ENCODE measurements around the gene CYP4B1.
"Not testable (repeated sequence)": the region's sequence is repeated elsewhere in the genome, so short reads cannot be mapped to it uniquely, and the experiment has no call there.

Gene CYP4B1

DNA sequence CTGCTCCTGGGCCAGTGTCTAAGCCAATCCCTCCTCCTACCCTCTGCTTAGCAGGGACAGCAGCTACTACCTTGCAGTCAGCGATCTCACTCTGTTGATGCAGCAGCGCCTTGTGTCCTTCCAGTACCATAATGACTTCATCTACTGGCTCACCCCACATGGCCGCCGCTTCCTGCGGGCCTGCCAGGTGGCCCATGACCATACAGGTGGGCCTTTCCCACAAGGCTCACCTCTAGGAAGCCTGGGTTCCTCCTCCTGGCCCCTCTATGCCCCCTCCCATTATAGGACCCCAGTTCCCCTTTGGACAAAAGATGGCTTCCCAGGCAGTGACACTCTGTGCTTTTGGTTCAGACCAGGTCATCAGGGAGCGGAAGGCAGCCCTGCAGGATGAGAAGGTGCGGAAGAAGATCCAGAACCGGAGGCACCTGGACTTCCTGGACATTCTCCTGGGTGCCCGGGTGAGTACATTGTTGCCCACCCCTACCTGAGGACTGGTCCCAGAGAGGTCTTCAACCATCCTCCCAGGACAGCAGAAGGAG, 15.1 kb downstream of the CYP4B1 start:
- WGBS (ENCODE audit: insufficient coverage, insufficient read length): no CpG with 5 or more reads among the region's 9 CpGs
- DNase-seq (ENCODE audit: low read depth, low spot score): no peak

DNA sequence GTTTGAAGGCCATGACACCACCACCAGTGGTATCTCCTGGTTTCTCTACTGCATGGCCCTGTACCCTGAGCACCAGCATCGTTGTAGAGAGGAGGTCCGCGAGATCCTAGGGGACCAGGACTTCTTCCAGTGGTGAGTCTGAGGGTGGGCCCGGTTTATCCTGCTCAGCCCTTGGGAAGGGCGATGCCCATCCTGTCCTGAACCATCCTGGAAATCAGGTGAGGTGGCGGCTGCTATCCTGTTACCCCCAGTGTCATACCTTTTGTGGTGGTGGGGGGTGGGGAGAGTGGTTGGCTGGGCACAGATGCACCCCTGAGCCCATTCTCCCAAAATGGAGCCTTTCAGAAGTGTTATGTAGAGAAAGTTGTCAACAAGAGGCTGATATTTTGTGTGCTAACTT, 16.3 kb downstream of the CYP4B1 start:
- Histone ChIP-seq H3K36me3 (ENCODE audit: control insufficient read depth, insufficient read depth, low read length) (no peaks in the 10 kb centered on the region), H3K27ac (ENCODE audit: low read length) (no peak overlapping the region), H3K4me1 (ENCODE audit: control insufficient read depth, insufficient read depth, low read length) (no peaks in the 10 kb centered on the region), H3K27me3 (ENCODE audit: control insufficient read depth, insufficient read depth, low read length) (no peaks in the 10 kb centered on the region), H3K4me3 (ENCODE audit: low read length) (no peak overlapping the region), H3K9me3 (ENCODE audit: control insufficient read depth, insufficient read depth, low read length) (no peaks in the 10 kb centered on the region)
- DNase-seq (ENCODE audit: low read depth, low spot score): no peak
- WGBS (ENCODE audit: insufficient coverage, insufficient read length): no CpG with 5 or more reads among the region's 6 CpGs

More for the DNA sequence above, 15.1 kb downstream of the CYP4B1 start:
- H3K27me3 ChIP-seq (ENCODE audit: control insufficient read depth, insufficient read depth, low read length): no peaks in the 10 kb centered on the region
- H3K4me1 ChIP-seq (ENCODE audit: control insufficient read depth, insufficient read depth, low read length): no peaks in the 10 kb centered on the region
- H3K27ac ChIP-seq (ENCODE audit: low read length): no peak overlapping the region
- H3K9me3 ChIP-seq (ENCODE audit: control insufficient read depth, insufficient read depth, low read length): no peaks in the 10 kb centered on the region
- no peak overlapping the region for H3K4me3 ChIP-seq (ENCODE audit: low read length)
- no peaks in the 10 kb centered on the region for H3K36me3 ChIP-seq (ENCODE audit: control insufficient read depth, insufficient read depth, low read length)

GRCh38 chr1:46816930-46817329, 18.1 kb downstream of the CYP4B1 start:
- no peaks in the 10 kb centered on the region for H3K36me3 ChIP-seq (ENCODE audit: control insufficient read depth, insufficient read depth, low read length)
- no peak for DNase-seq (ENCODE audit: low read depth, low spot score)
- no peak overlapping the region for H3K4me3 ChIP-seq (ENCODE audit: low read length)
- no peaks in the 10 kb centered on the region for H3K4me1 ChIP-seq (ENCODE audit: control insufficient read depth, insufficient read depth, low read length)
- no peaks in the 10 kb centered on the region for H3K9me3 ChIP-seq (ENCODE audit: control insufficient read depth, insufficient read depth, low read length)
- WGBS (ENCODE audit: insufficient coverage, insufficient read length): no CpG with 5 or more reads among the region's 5 CpGs
- no peaks in the 10 kb centered on the region for H3K27me3 ChIP-seq (ENCODE audit: control insufficient read depth, insufficient read depth, low read length)
- H3K27ac ChIP-seq (ENCODE audit: low read length): no peak overlapping the region

GRCh38 chr1:46817814-46818213, 19.0 kb downstream of the CYP4B1 start:
- H3K36me3 ChIP-seq (ENCODE audit: control insufficient read depth, insufficient read depth, low read length): no peaks in the 10 kb centered on the region
- H3K4me1 ChIP-seq (ENCODE audit: control insufficient read depth, insufficient read depth, low read length): peaks cover 3% of the 10 kb centered on the region; the same call in 1 of the 2 replicates
- H3K27me3 ChIP-seq (ENCODE audit: control insufficient read depth, insufficient read depth, low read length): no peaks in the 10 kb centered on the region
- WGBS (ENCODE audit: insufficient coverage, insufficient read length): no CpG with 5 or more reads among the region's 6 CpGs
- no peak overlapping the region for H3K27ac ChIP-seq (ENCODE audit: low read length)
- no peak overlapping the region for H3K4me3 ChIP-seq (ENCODE audit: low read length)
- H3K9me3 ChIP-seq (ENCODE audit: control insufficient read depth, insufficient read depth, low read length): no peaks in the 10 kb centered on the region
- DNase-seq (ENCODE audit: low read depth, low spot score): no peak

DNA sequence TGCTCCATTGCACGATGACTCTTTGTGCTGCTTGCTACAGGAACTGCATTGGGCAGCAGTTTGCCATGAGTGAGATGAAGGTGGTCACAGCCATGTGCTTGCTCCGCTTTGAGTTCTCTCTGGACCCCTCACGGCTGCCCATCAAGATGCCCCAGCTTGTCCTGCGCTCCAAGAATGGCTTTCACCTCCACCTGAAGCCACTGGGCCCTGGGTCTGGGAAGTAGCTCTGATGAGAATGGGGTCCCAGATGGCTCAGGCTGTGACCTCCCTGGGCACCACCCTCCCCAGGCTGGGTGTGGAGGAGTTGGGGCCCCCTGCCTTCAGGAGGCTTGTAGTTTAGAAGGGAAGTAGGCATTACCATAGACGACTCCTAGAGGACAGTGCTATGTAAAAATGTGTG, 19.7 kb downstream of the CYP4B1 start:
- WGBS (ENCODE audit: insufficient coverage, insufficient read length): no CpG with 5 or more reads among the region's 5 CpGs
- no peak overlapping the region for H3K4me3 ChIP-seq (ENCODE audit: low read length)
- no peak overlapping the region for H3K27ac ChIP-seq (ENCODE audit: low read length)
- H3K9me3 ChIP-seq (ENCODE audit: control insufficient read depth, insufficient read depth, low read length): no peaks in the 10 kb centered on the region
- H3K4me1 ChIP-seq (ENCODE audit: control insufficient read depth, insufficient read depth, low read length): peaks cover 3% of the 10 kb centered on the region; the same call in 1 of the 2 replicates
- H3K36me3 ChIP-seq (ENCODE audit: control insufficient read depth, insufficient read depth, low read length): no peaks in the 10 kb centered on the region
- no peak for DNase-seq (ENCODE audit: low read depth, low spot score)
- no peaks in the 10 kb centered on the region for H3K27me3 ChIP-seq (ENCODE audit: control insufficient read depth, insufficient read depth, low read length)

DNA sequence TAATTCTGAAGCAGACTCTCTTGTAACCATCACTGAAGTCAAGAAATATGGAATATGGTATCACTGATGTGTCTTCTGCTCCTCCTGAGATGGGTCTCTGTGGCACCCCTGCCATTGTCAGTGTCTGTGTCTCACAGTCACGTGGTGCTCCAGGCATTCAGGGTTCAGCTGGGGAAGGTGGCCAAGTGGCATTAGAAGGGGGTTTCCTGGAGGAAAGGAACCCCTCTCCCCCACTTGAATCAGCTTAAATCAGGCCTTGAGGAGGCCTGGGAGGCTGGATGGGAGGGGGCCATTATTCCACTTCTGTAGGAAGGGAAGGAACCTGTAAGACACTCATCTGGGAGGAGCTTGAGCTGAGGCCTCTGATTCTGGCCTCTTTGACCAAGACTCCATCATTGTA, 20.5 kb downstream of the CYP4B1 start:
- Histone ChIP-seq H3K4me1 (ENCODE audit: control insufficient read depth, insufficient read depth, low read length) (peaks cover 3% of the 10 kb centered on the region; the same call in 1 of the 2 replicates), H3K4me3 (ENCODE audit: low read length) (no peak overlapping the region), H3K27ac (ENCODE audit: low read length) (no peak overlapping the region), H3K36me3 (ENCODE audit: control insufficient read depth, insufficient read depth, low read length) (no peaks in the 10 kb centered on the region), H3K9me3 (ENCODE audit: control insufficient read depth, insufficient read depth, low read length) (no peaks in the 10 kb centered on the region), H3K27me3 (ENCODE audit: control insufficient read depth, insufficient read depth, low read length) (no peaks in the 10 kb centered on the region)
- DNase-seq (ENCODE audit: low read depth, low spot score): no peak
- WGBS (ENCODE audit: insufficient coverage, insufficient read length): no CpG with 5 or more reads among the region's 1 CpG

DNA sequence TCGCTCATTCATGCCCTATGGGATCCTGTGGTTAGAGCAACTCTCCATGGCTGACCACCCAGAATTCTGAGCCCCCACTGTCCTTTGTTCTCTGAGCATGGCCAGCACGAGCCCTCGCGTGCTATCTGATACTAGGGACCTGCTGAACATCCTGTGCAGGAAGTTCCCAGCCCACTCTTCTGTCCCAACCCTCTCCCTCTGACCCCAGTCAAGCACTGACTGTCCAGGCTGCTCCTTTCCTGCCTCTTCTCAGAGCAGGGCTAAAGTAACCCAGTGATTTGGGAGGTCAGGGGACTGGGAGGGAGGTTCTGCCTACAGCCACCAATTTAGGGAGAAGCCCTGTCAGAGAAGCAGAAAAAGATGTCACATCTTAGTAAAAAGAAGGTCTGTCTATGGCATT, 21.2 kb downstream of the CYP4B1 start:
- H3K27me3 ChIP-seq (ENCODE audit: control insufficient read depth, insufficient read depth, low read length): no peaks in the 10 kb centered on the region
- peaks cover 3% of the 10 kb centered on the region; the same call in 1 of the 2 replicates for H3K4me1 ChIP-seq (ENCODE audit: control insufficient read depth, insufficient read depth, low read length)
- H3K9me3 ChIP-seq (ENCODE audit: control insufficient read depth, insufficient read depth, low read length): no peaks in the 10 kb centered on the region
- no peak overlapping the region for H3K27ac ChIP-seq (ENCODE audit: low read length)
- H3K4me3 ChIP-seq (ENCODE audit: low read length): no peak overlapping the region
- H3K36me3 ChIP-seq (ENCODE audit: control insufficient read depth, insufficient read depth, low read length): no peaks in the 10 kb centered on the region
- DNase-seq (ENCODE audit: low read depth, low spot score): no peak
- WGBS (ENCODE audit: insufficient coverage, insufficient read length): no CpG with 5 or more reads among the region's 4 CpGs

DNA sequence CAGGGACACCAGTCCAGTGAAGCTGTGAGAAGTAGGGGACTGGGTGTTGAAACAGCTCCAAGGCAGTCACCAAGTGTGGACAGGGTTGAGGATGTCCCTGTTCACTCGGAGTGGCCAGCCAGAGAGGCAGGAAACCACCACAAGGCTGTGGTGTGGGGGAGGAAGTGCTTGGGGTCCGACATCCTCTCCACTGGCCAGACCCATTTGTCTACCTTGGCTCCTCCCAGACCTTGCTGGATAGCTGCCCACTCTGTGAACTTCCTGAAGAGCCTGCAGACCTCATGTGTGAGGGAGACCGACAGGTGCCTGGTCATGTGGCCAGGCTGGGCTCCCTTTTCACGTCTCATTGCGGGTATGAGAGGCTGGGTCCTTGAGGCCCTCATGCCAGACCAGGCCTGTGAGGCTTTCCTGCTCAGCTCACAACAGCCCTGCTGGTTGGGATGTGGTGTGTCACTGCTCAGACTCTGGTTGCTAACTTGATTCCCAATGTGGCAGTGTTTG, 21.8 kb downstream of the CYP4B1 start:
- WGBS (ENCODE audit: insufficient coverage, insufficient read length): no CpG with 5 or more reads among the region's 5 CpGs
- Histone ChIP-seq H3K36me3 (ENCODE audit: control insufficient read depth, insufficient read depth, low read length) (no peaks in the 10 kb centered on the region), H3K27ac (ENCODE audit: low read length) (no peak overlapping the region), H3K4me1 (ENCODE audit: control insufficient read depth, insufficient read depth, low read length) (peaks cover 3% of the 10 kb centered on the region; the same call in 1 of the 2 replicates), H3K27me3 (ENCODE audit: control insufficient read depth, insufficient read depth, low read length) (no peaks in the 10 kb centered on the region), H3K9me3 (ENCODE audit: control insufficient read depth, insufficient read depth, low read length) (no peaks in the 10 kb centered on the region), H3K4me3 (ENCODE audit: low read length) (no peak overlapping the region)
- DNase-seq (ENCODE audit: low read depth, low spot score): no peak

- Histone ChIP-seq H3K27ac (ENCODE audit: low read length) (no peak overlapping the region), H3K4me3 (ENCODE audit: low read length) (no peak overlapping the region), H3K27me3 (ENCODE audit: control insufficient read depth, insufficient read depth, low read length) (no peaks in the 10 kb centered on the region), H3K4me1 (ENCODE audit: control insufficient read depth, insufficient read depth, low read length) (peaks cover 3% of the 10 kb centered on the region; the same call in 1 of the 2 replicates), H3K9me3 (ENCODE audit: control insufficient read depth, insufficient read depth, low read length) (no peaks in the 10 kb centered on the region), H3K36me3 (ENCODE audit: control insufficient read depth, insufficient read depth, low read length) (no peaks in the 10 kb centered on the region)
- no peak for DNase-seq (ENCODE audit: low read depth, low spot score)
- WGBS (ENCODE audit: insufficient coverage, insufficient read length): no CpG with 5 or more reads among the region's 3 CpGs
These were observed 23.5 kb downstream of the CYP4B1 start for GRCh38 chr1:46822248-46822826.

DNA sequence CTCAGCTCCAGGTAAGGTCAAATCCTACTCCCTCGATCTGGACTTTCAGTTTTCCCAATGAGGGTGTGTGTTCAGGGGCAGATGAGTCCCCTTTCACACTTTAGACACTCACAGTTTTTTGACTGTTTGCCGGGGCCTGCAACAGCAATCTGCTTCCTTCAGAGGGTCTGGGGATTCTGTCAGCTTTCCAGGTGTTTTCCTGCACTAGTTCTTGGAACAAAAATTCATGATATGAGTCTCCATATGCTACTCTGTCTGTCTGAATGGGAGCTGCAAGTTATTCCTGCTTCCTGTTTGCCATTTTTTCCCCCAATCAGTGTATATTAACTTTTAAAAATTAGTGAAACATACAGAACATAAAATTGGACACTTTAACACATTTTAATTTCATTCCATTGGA, 24.3 kb downstream of the CYP4B1 start:
- no CpG with 5 or more reads among the region's 2 CpGs for WGBS (ENCODE audit: insufficient coverage, insufficient read length)
- Histone ChIP-seq H3K27ac (ENCODE audit: low read length) (no peak overlapping the region), H3K4me1 (ENCODE audit: control insufficient read depth, insufficient read depth, low read length) (peaks cover 3% of the 10 kb centered on the region; the same call in 1 of the 2 replicates), H3K9me3 (ENCODE audit: control insufficient read depth, insufficient read depth, low read length) (no peaks in the 10 kb centered on the region), H3K36me3 (ENCODE audit: control insufficient read depth, insufficient read depth, low read length) (no peaks in the 10 kb centered on the region), H3K27me3 (ENCODE audit: control insufficient read depth, insufficient read depth, low read length) (no peaks in the 10 kb centered on the region), H3K4me3 (ENCODE audit: low read length) (no peak overlapping the region)
- DNase-seq (ENCODE audit: low read depth, low spot score): no peak

- H3K9me3 ChIP-seq (ENCODE audit: control insufficient read depth, insufficient read depth, low read length); H3K4me3 ChIP-seq (ENCODE audit: low read length); H3K27me3 ChIP-seq (ENCODE audit: control insufficient read depth, insufficient read depth, low read length); H3K27ac ChIP-seq (ENCODE audit: low read length); H3K36me3 ChIP-seq (ENCODE audit: control insufficient read depth, insufficient read depth, low read length); DNase-seq (ENCODE audit: low read depth, low spot score); H3K4me1 ChIP-seq (ENCODE audit: control insufficient read depth, insufficient read depth, low read length): not testable (repeated sequence)
- WGBS (ENCODE audit: insufficient coverage, insufficient read length): no CpG with 5 or more reads among the region's 2 CpGs
These were observed 28.0 kb downstream of the CYP4B1 start for GRCh38 chr1:46826892-46827291.

Measured in iPS DF 6.9 (cell line).